HG03521 (cell line): ENCODE results near the gene SHOX.
"Not testable (repeated sequence)": the region's sequence is repeated elsewhere in the genome, so short reads cannot be mapped to it uniquely, and the experiment has no call there.

ENCODE experiments used
- ATAC-seq: cut with Tn5 transposase; IDR thresholded peaks from one replicate; pipeline ENCODE4 v1.9.1; 2021; ENCODE audit warnings: mild to moderate bottlenecking, moderate library complexity; ENCODE audit not compliant: unreplicated experiment

Gene SHOX

DNA sequence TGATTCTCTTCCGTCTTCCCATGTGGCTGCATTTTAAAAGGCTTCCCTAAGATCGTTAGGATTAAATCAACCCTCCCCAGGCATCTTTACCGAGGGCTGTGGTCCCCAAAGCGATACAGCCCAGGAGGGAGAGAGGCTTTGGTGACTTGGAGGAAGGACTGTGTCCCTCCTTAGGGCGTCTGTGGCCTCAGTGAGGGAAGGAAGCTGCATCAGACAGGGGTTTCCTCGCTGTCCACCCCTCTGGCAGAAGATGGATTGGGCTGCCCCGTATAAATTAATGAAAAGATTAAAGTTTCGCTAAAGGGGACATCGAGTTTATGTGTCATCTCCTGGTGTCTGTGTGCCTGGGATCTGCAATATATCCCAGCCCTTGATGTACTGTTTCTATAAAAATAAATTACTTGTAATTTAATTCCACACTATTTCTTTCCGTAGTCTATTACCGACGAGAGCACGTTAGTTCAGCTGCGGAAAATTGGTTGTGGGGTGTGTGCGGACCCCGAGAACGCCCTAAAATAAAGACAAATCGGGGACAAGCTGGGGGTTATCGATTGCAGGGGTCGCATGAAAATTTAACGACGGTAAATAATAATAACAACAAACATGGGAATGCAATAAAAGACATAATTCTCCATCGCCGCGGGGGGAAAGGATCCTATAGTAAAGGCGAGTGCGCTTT lies 6.5 kb downstream of the SHOX start:
- no peak for ATAC-seq

DNA sequence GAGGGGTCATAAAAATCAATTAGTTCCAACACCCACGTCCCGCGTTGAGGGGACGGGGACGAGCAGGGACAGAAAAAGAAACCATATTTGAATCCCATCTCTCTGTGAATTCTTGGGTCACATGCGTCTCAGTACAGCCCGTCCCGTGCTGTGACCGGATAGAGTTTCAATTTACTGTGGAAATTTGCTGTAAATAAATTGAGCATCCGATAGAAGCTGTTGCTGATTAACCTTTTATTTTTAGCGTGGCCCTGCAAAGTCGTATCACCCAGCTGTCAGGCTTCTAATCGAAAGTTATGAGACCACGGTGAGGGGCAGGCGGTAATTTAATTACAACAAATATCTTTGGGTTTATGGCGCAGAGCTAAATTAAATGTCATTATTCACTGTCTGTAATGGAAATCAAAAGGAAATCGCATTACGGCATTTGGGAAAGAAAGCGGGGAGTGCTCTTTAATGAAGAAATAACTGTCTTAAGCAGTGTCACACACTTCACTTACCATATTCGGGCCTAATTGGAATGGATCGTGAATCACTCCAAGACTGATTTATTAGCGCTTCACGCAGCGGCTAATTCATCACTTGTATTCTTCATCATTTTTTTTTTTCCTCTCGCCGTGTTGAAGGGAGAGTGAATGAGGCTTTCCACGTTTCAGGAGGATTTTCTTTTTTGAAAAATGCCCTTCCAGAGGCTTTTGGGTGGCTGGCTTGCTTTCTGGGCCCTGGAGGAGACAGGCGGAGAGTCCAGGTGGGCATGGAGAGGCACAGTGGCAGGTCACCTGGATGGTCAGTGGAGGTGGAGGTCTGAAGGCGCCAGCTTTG lies 7.3 kb downstream of the SHOX start:
- ATAC-seq: no peak

DNA sequence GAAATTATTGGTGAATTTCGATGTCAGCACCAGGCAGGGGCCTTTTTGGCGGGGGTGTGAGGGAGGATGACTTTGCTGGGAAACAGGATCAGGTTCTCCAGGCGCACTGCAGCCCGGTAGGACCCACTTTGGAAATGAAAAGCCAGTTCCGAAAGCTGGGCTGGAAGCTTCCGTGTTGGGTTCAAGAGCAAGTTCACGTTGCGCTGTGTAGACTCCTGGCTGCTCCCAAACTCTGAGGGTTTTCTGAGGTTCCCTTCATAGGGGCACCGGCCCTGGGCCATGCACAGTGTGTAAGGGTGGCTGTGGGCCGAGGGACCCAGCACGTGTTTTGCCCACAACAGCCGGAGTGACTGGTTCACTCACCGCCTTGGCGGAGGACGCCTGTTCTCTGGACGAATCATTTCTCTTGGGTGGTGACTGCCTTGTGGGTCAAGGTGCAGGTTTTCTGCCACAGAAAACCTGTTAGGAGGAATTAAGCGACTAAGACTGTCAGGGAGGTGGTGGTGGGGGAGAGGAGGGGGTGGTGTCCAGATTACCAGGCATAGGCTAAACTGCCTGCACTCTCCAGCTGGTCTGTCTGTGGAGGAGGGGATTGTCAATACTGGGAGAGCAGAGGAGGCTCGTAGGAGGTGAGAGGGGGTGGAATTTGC lies 8.0 kb downstream of the SHOX start:
- ATAC-seq: no peak

DNA sequence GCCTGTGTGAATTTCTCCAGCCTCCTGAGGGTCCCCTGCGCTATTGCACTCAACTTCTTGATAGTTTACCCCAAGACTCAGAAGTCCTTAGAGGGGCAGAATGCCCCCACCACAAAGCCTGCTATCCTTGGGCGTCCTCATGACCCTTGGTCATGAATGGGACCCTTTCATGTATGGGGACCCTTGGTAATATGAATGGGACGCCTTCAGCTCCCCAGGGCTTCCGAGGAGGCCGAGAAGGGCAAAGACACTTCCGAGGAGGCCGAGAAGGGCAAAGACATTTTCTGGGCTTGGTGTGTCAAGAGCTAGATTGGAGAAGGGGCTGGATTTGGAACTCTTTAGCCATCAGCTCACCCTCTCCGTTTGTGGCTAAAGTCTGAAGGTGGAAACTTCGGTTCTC lies 8.6 kb downstream of the SHOX start:
- no peak for ATAC-seq

DNA sequence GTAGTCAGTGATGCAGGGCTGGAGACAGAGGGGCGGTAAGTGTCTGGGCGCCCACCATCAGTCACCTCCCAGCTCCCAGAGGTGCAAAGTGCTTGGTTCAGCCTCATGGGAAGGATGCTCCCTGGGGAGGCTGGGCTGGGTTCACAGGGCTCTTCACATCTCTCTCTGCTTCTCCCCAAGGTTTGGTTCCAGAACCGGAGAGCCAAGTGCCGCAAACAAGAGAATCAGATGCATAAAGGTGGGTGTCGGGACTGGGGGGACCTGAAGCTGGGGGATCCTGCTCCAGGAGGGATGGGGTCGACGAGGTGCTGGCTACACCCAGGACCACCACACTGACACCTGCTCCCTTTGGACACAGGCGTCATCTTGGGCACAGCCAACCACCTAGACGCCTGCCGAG lies 10.1 kb downstream of the SHOX start:
- no peak for ATAC-seq

DNA sequence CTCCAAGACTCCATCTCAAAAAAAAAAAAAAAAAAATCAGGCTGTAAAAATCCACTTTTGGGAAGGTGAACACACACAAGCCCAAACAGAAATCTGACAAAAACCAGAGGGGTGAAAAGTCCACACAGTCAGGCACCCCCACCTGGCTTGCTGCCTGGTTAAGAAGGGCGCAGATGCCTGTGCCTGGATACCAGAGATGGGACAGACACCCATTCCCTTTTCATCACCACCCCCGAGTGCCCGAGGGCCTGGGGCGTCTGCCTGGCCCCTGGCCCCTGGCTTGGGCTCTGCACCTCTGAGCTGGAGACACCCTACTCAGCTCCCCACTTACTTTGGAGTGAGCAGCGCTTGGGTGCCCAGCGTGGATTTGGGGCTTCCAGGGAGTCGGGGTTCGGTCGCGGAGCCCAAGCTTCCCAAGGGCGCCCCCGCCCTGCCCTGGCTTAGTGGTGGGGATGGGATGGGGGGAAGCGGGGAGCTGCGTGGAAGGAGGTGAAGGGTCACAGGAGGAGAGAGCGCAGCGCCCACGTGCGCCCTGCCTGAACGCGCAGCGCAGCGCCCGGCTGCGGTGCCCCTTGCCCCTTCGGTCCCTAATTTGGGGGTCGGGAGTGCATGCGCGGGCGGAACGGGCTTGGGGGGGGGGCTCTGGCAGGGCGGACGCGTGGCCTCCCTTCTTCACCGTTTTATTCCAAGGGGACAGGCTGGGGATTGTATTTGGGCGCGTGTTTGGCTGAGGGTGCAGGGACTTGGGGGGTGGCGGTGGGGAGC lies 11.3 kb downstream of the SHOX start:
- no peak for ATAC-seq

DNA sequence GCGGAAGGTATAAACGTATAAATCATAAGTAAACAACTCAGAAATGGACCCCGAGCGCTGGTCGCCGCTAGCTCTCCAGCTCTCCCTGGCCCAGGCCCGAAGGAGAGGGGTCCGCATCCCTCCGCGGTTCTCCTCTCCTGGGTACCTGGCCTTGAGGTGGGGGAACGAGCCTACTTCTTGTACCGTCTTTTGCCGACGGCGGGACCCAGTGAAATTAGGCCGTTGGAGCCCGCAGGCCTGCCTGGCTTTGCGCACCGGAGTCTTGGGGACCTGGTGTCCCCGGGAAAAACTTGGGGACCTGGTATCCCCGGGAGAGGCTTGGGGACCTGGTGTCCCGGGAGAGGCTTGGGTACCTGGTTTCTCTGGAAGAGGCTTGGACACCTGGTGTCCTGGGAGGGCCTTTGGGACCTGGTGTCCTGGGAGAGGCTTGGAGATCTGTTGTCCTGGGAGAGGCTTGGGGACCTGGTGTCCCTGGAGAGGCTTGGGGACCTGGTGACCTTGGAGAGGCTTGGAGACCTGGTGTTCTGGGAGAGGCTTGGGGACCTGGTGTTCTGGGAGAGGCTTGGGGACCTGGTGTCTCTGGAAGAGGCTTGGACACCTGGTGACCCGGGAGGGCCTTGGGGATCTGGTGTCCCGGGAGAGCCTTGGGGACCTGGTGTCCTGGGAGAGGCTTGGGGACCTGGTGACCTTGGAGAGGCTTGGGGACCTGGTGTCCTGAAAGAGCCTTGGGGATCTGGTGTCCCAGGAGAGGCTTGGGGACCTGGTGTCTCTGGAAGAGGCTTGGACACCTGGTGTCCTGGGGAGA lies 12.0 kb downstream of the SHOX start:
- no peak for ATAC-seq

DNA sequence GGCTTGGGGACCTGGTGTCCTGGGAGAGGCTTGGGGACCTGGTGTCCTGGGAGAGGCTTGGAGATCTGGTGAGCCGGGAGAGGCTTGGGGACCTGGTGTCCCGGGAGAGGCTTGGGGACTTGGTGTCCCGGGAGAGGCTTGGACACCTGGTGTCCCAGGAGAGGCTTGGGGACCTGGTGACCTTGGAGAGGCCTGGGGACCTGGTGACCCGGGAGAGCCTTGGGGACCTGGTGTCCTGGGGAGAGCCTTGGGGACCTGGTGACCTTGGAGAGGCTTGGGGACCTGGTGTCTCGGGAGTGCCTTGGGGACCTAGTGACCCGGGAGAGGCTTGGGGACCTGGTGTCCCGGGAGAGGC lies 12.6 kb downstream of the SHOX start:
- no peak for ATAC-seq

DNA sequence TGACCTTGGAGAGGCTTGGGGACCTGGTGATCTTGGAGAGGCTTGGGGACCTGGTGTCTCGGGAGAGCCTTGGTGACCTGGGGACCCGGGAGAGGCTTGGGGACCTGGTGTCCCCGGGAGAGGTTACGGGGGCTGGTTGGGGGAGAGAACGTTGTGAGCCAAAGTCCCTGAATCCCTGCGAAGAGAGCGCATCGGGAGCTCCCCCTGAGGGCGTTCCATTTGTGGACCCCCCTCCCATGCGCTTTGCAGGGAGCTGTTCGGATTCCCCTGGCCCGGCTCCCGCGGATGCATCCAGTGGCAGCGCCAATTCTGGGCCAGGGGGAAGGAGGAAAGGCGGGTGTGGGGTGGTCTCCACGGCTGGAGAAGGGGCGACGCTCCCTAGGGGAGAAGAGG lies 13.3 kb downstream of the SHOX start:
- no peak for ATAC-seq

DNA sequence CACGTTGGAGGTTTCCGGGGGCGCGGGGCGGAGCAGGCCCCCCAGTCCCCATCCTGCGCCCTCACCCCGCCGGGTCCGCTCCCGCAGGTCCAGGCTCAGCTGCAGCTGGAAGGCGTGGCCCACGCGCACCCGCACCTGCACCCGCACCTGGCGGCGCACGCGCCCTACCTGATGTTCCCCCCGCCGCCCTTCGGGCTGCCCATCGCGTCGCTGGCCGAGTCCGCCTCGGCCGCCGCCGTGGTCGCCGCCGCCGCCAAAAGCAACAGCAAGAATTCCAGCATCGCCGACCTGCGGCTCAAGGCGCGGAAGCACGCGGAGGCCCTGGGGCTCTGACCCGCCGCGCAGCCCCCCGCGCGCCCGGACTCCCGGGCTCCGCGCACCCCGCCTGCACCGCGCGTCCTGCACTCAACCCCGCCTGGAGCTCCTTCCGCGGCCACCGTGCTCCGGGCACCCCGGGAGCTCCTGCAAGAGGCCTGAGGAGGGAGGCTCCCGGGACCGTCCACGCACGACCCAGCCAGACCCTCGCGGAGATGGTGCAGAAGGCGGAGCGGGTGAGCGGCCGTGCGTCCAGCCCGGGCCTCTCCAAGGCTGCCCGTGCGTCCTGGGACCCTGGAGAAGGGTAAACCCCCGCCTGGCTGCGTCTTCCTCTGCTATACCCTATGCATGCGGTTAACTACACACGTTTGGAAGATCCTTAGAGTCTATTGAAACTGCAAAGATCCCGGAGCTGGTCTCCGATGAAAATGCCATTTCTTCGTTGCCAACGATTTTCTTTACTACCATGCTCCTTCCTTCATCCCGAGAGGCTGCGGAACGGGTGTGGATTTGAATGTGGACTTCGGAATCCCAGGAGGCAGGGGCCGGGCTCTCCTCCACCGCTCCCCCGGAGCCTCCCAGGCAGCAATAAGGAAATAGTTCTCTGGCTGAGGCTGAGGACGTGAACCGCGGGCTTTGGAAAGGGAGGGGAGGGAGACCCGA lies 14.0 kb downstream of the SHOX start:
- ATAC-seq: no peak

DNA sequence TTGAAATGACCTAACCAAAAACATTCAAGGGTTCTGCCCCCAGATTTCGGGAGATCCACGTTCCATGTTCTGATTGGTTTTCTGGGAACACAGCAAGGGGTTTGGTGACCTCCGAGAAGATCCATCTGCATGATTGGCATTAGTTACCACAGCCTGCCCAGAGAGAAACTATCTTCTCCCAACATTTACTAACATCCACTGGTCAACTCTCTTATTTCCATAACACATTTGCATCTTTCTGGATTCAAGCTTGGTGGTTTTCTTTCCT lies 15.6 kb downstream of the SHOX start:
- no peak for ATAC-seq

DNA sequence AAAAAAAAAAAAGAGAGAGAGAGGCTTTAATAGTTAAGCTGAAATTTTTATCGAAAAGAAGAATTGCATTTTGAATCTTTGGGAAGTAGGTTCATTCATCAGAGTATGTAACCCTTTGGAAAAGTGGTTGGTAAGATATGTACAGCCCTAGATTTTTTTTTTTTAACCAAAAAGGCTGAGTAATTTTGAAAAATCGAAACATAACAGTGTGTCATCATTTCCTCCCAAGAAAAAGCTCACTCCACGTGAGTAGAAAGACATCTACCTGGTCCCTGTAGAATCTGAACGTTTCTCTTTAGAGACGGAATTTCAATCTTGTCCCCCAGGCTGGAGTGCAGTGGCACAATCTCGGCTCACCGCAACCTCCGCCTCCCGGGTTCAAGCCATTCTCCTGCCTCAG lies 16.2 kb downstream of the SHOX start:
- no peak for ATAC-seq

DNA sequence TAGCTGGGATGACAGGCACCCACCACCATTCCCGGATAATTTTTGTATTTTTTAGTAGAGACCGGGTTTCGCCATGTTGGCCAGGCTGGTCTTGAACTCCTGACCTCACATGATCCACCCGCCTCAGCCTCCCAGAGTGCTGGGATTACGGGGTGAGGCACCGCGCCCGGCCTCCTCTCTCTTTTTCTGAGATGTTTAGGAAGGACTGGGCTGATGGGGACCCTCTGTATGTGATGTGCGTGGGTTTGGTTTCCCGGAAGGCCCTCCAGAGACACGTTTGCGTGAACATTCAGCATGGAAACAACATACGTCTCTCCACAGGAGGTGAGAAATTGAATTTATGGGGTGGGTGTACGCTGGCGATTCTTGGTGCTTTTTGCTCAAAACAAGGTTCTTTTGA lies 18.6 kb downstream of the SHOX start:
- no peak for ATAC-seq

DNA sequence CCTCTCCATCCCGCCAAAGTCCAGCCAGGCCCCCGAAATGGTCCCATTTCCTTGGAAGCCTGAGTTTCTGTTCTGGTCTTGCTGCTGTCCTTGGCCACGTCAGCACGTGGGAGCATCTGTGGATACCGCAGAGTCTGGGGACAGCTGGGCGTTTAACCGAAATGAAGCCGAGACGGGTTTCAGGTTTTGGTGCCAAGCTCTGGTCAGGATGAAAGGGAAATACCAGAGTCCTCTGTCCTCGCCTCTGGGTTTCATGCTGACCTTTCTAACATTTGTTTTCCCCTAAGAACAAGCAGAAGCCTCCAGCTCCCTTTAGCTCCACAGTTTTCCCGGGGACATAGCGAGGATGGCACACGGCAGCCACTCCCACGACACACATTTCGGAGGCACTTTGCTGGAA lies 19.7 kb downstream of the SHOX start:
- ATAC-seq: no peak

DNA sequence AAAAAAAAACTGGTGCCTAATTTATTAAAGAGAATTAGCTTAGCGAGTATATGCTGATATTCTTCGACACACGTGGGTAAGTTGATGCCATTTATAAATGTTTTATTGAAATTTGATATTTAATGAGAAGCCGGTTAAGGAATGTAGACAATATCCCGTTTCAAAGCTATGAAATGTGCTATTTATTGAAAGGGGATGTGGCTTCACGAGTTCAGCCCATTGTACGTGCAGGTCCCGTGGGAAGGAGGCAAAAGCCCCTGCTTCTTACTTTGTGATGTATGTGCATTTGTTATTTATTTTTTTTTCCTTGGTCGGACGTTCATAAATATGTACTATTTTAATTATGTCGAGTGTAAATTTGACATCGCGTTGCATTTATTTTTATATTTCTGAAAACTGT lies 20.2 kb downstream of the SHOX start:
- no peak for ATAC-seq

DNA sequence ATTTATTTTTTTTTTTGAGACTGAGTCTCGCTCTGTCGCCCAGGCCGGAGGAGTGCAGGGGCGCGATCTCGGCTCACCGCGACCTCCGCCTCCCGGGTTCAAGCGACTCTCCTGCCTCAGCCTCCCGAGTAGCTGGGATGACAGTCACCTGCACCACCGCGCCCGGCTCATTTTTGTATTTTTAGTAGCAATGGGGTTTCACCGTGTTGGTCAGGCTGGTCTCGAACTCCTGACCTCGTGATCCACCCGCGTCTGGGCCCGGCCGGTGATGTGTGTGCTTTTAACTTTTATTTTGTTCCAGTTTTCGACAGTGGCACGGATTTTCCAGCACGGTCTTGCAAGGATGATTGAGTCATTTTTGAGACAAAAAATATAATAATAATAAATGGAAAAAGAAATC lies 21.3 kb downstream of the SHOX start:
- ATAC-seq: not testable (repeated sequence)

DNA sequence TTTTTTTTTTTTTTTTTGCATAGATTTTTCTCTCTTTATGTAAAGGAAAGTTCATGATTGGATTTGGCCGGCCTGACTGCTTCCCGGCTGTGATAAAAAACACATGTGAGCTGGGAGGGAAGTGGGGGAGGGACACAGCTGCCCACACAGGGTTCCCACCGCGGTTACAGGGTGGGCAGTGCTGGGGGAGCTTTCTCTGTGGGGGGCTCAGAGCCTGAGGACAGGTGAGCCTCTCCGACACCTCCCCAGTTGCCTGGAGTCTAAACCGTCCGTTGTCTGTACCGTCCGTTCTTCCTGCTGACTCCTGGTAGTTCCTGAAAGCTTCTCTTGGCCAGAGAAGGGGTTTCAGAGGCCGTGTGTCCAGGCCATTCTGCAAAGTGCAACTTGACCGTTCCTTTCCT lies 21.8 kb downstream of the SHOX start:
- no peak for ATAC-seq

DNA sequence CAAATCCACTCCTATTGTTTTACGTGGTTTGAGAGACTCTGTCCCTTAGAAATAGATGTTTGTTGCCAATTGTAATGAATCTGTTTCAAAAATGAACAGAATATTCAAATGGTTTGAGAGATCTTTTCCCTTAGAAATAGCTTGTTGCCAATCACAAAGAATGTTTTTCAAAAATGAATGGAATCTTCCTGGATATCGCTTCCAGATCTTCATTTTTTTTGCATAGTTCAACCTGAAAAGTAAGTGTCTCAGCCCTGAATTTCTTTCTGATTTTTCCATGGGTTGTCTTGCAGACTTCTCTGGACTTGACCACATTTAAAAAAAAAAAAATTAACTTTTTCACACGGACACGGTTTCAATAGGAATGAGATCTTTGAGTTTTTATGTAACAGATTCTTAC lies 22.7 kb downstream of the SHOX start:
- ATAC-seq: no peak

DNA sequence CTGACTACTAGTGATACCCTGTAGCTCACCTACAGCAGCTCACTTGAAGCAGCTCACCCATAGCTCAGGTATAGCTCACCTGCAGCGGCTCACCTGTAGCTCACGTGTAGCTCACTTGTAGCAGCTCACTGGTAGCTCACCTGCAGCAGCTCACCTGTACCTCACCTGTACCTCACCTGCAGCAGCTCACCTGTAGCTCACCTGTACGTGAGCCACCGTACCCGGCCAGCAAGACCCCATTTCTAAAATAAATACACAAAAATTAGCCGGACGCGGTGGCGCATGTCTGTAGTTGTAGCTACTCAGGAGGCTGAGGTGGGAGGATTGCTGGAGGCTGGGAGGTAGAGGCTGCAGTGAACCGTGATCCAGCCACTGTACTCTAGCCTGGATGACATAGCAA lies 30.6 kb downstream of the SHOX start:
- ATAC-seq: no peak

DNA sequence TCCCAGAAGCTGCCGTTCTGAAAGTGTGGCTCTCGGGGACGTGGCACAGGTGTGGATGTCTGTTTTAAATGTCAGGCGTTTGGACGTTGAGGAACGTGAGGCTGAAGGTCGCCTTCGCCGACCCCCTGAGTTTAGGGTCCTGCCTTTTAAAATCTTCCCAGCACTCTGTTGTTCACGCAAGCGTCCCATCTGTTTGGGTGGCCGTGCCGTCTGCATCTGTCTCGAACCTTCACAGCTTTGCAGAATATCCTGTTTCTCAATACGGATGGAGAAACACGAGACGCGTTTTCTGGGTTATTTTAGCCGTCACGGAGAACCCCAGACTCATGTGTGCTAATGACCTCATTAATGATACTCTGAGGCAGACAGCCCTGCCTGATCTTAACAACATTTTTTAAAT lies 31.5 kb downstream of the SHOX start:
- ATAC-seq: no peak
